Peyer's patch (tissue), 4 donors: Measurements from ENCODE around the gene ANXA5. TPM values are rescaled to one million over a fixed set of nuclear protein-coding genes. Genes with fewer than 3 reads are reported as not detected.
A peak's percentile ranks its signal among the peaks of the same experiment; 100 is the strongest.

Source experiments
- DNase-seq, 3 donors: peaks; one replicate each; pipeline ENCODE4 v3.0.0-alpha.2; 2017 to 2019
- H3K27ac ChIP-seq, 4 donors: fragments of 200-600 bp; sonication (generic); one replicate each; pipeline ENCODE4 v1.5.1; 2016 to 2019
- H3K27me3 ChIP-seq, 2 donors: fragments of 200-600 bp; sonication (generic); one replicate each; pipeline ENCODE4 v1.5.1; 2019
- H3K36me3 ChIP-seq, 3 donors: fragments of 200-600 bp; sonication (generic); one replicate each; pipeline ENCODE4 v1.5.1; 2016 to 2019
- H3K4me1 ChIP-seq, 4 donors: fragments of 200-600 bp; sonication (generic); one replicate each; pipeline ENCODE4 v1.5.1; 2016 to 2019
- H3K4me3 ChIP-seq, 4 donors: fragments of 200-600 bp; sonication (generic); 1 replicate in 3 of 4; 2 replicates in 1 of 4; pipeline ENCODE4 v1.5.1; 2016 to 2019; ENCODE audit warnings: mild to moderate bottlenecking in 1 of 4
- H3K9me3 ChIP-seq, 4 donors: fragments of 200-600 bp; sonication (generic); one replicate each; pipeline ENCODE4 v1.5.1; 2016 to 2019; ENCODE audit warnings: mild to moderate bottlenecking in 1 of 4
- CTCF ChIP-seq, 6 experiments: fragments of 450-650 bp in 4 of 6; fragments of 200-600 bp in 2 of 6; sonication (generic) in 1 of 6; IDR thresholded peaks; one replicate each; pipeline ENCODE4 v1.5.1; 2017 to 2019; ENCODE audit warnings: antibody characterized with exemption in 6 of 6, mild to moderate bottlenecking in 3 of 6, moderate library complexity in 1 of 6
- POLR2A ChIP-seq, 2 donors: fragments of 450-650 bp; IDR thresholded peaks; one replicate each; pipeline ENCODE4 v1.5.1; 2017; ENCODE audit warnings: antibody characterized with exemption in 2 of 2, mild to moderate bottlenecking in 2 of 2, moderate library complexity in 2 of 2
- total RNA-seq, 4 donors: library from RNA; depleted of rRNA; stranded (reverse); fragments of >200 nt; gene quantifications; one replicate each; pipeline ENCODE4 v1.1.0, GENCODE V29; 2016

Gene ANXA5
- total RNA-seq, 4 donors from 2014 or later = 39.1 to 188 (median 49.4) TPM

- H3K4me1 ChIP-seq = peaks cover 0 to 25% (median 2%) of the 10 kb centered on the region in 4 donors
- H3K27ac ChIP-seq = no peak overlapping the region
- no peak for DNase-seq
- no peaks in the 10 kb centered on the region for H3K9me3 ChIP-seq
- TF ChIP-seq POLR2A (IDR thresholded peaks at IDR 0.05) (no peak), CTCF (IDR thresholded peaks at IDR 0.05) (no peak)
- H3K36me3 ChIP-seq = no peaks in the 10 kb centered on the region
- H3K4me3 ChIP-seq = no peak overlapping the region
- no peaks in the 10 kb centered on the region for H3K27me3 ChIP-seq
Measured at GRCh38 chr4:121692261-121692660, 4.5 kb downstream of the ANXA5 start.

GRCh38 chr4:121690001-121690400, 6.8 kb downstream of the ANXA5 start:
- peak overlapping the region in 2 of 4 donors; percentile 13 to 32 for H3K27ac ChIP-seq
- TF ChIP-seq CTCF (IDR thresholded peaks at IDR 0.05) = no peak
- no peak for TF ChIP-seq POLR2A (IDR thresholded peaks at IDR 0.05)
- no peaks in the 10 kb centered on the region for H3K27me3 ChIP-seq
- H3K36me3 ChIP-seq = peaks cover 0 to 8% (median 0%) of the 10 kb centered on the region in 3 donors
- no peaks in the 10 kb centered on the region for H3K9me3 ChIP-seq
- H3K4me3 ChIP-seq = no peak overlapping the region
- DNase-seq = no peak
- H3K4me1 ChIP-seq = peaks cover 0 to 25% (median 0%) of the 10 kb centered on the region in 4 donors

- Histone ChIP-seq H3K27me3 (no peaks in the 10 kb centered on the region), H3K36me3 (peaks cover 0 to 19% (median 0%) of the 10 kb centered on the region in 3 donors), H3K4me1 (peaks cover 0 to 24% (median 0%) of the 10 kb centered on the region in 4 donors), H3K9me3 (no peaks in the 10 kb centered on the region), H3K27ac (no peak overlapping the region), H3K4me3 (no peak overlapping the region)
- TF ChIP-seq POLR2A (IDR thresholded peaks at IDR 0.05) (no peak), CTCF (IDR thresholded peaks at IDR 0.05) (no peak)
- no peak for DNase-seq
Measured at GRCh38 chr4:121688701-121689100, 8.1 kb downstream of the ANXA5 start.

GRCh38 chr4:121688261-121688660, 8.5 kb downstream of the ANXA5 start:
- Histone ChIP-seq H3K27me3 (no peaks in the 10 kb centered on the region), H3K9me3 (no peaks in the 10 kb centered on the region), H3K27ac (no peak overlapping the region), H3K4me1 (peaks cover 0 to 20% (median 0%) of the 10 kb centered on the region in 4 donors), H3K36me3 (peaks cover 0 to 20% (median 0%) of the 10 kb centered on the region in 3 donors), H3K4me3 (no peak overlapping the region)
- TF ChIP-seq CTCF (IDR thresholded peaks at IDR 0.05) = no peak
- no peak for TF ChIP-seq POLR2A (IDR thresholded peaks at IDR 0.05)
- DNase-seq = no peak

GRCh38 chr4:121686255-121686654, 10.5 kb downstream of the ANXA5 start:
- Histone ChIP-seq H3K27ac (no peak overlapping the region), H3K9me3 (no peaks in the 10 kb centered on the region), H3K4me1 (peaks cover 0 to 11% (median 0%) of the 10 kb centered on the region in 4 donors), H3K36me3 (peaks cover 0 to 33% (median 0%) of the 10 kb centered on the region in 3 donors), H3K4me3 (no peak overlapping the region), H3K27me3 (no peaks in the 10 kb centered on the region)
- no peak for DNase-seq
- TF ChIP-seq POLR2A (IDR thresholded peaks at IDR 0.05) (no peak), CTCF (IDR thresholded peaks at IDR 0.05) (no peak)

- no peak for TF ChIP-seq CTCF (IDR thresholded peaks at IDR 0.05)
- no peak for TF ChIP-seq POLR2A (IDR thresholded peaks at IDR 0.05)
- H3K36me3 ChIP-seq = peaks cover 0 to 43% (median 0%) of the 10 kb centered on the region in 3 donors
- DNase-seq = no peak
- no peaks in the 10 kb centered on the region for H3K9me3 ChIP-seq
- no peaks in the 10 kb centered on the region for H3K27me3 ChIP-seq
- no peak overlapping the region for H3K4me3 ChIP-seq
- no peak overlapping the region for H3K27ac ChIP-seq
- peaks cover 0 to 9% (median 0%) of the 10 kb centered on the region in 4 donors for H3K4me1 ChIP-seq
Measured at GRCh38 chr4:121685257-121685656, 11.5 kb downstream of the ANXA5 start.
